PFSK-1 (cell line): ENCODE data around the gene OPA3.

Source experiments
- FOXP2 ChIP-seq: optimal IDR thresholded peaks from 2 replicates; pipeline ENCODE3; 2011; ENCODE audit warnings: borderline replicate concordance, control low read depth, inconsistent platforms; ENCODE audit not compliant: insufficient read depth; ENCODE audit errors: extremely low read length, extremely low read depth
- POLR2AphosphoS5 ChIP-seq: IDR thresholded peaks from 2 replicates; pipeline ENCODE4 v1.6.1; 2012; ENCODE audit warnings: low read depth, mild to moderate bottlenecking, control low read depth, low read length, moderate library complexity
- REST ChIP-seq, 2 experiments: IDR thresholded peaks; 2 replicates each; pipeline versions ENCODE4 v1.6.1 to v1.8.0; 2011 to 2012; ENCODE audit warnings: low read depth in 2 of 2, low read length in 2 of 2, control low read depth in 1 of 2, inconsistent platforms in 1 of 2, mild to moderate bottlenecking in 1 of 2, moderate library complexity in 1 of 2; ENCODE audit not compliant: insufficient read depth in 1 of 2
- SIN3A ChIP-seq: IDR thresholded peaks from 2 replicates; pipeline ENCODE4 v1.6.1; 2012; ENCODE audit warnings: mild to moderate bottlenecking, low read length, moderate library complexity, borderline replicate concordance; ENCODE audit not compliant: insufficient read depth
- TAF1 ChIP-seq: IDR thresholded peaks from 2 replicates; pipeline ENCODE4 v1.6.1; 2012; ENCODE audit warnings: low read length, control low read depth, borderline replicate concordance; ENCODE audit not compliant: insufficient read depth

The OPA3 gene

GRCh38 chr19:45511074-45511473 is 73.5 kb downstream of the OPA3 start:
- TF ChIP-seq FOXP2 (no peak), SIN3A (no peak), POLR2AphosphoS5 (no peak), TAF1 (no peak), REST (IDR thresholded peaks at IDR 0.05; ENCODE audit: insufficient read depth in 1 of 2, low read depth in 2 of 2, low read length in 2 of 2) (no peak)

- no peak for TF ChIP-seq POLR2AphosphoS5
- no peak for TF ChIP-seq SIN3A
- TF ChIP-seq TAF1, result no peak
- no peak for TF ChIP-seq REST (IDR thresholded peaks at IDR 0.05; ENCODE audit: insufficient read depth in 1 of 2, low read depth in 2 of 2, low read length in 2 of 2)
- TF ChIP-seq FOXP2, result no peak
Observed at GRCh38 chr19:45509692-45510015, 74.9 kb downstream of the OPA3 start.

- no peak for TF ChIP-seq TAF1
- no peak for TF ChIP-seq POLR2AphosphoS5
- peak; percentile 10; the same call in 1 of the 2 replicates for TF ChIP-seq SIN3A
- 0 out of 4 replicates have a peak, but pooled peaks of 1 of the 2 experiments have one; percentile 4 for TF ChIP-seq REST (IDR thresholded peaks at IDR 0.05; ENCODE audit: insufficient read depth in 1 of 2, low read depth in 2 of 2, low read length in 2 of 2)
- TF ChIP-seq FOXP2, result peak; percentile 69
Observed at GRCh38 chr19:45508861-45509691, 75.5 kb downstream of the OPA3 start.

GRCh38 chr19:45508417-45508860 is 76.2 kb downstream of the OPA3 start:
- TF ChIP-seq FOXP2, result no peak
- TF ChIP-seq POLR2AphosphoS5, result no peak
- TF ChIP-seq SIN3A, result no peak
- no peak for TF ChIP-seq REST (IDR thresholded peaks at IDR 0.05; ENCODE audit: insufficient read depth in 1 of 2, low read depth in 2 of 2, low read length in 2 of 2)
- no peak for TF ChIP-seq TAF1
